GM21717 (cell line): ENCODE data around the gene ARHGAP6.
A peak's percentile ranks its signal among the peaks of the same experiment; 100 is the strongest.
"Not testable (repeated sequence)": the region's sequence is repeated elsewhere in the genome, so short reads cannot be mapped to it uniquely, and the experiment has no call there.

Source experiments
- ATAC-seq: cut with Tn5 transposase; IDR thresholded peaks from one replicate; pipeline ENCODE4 v1.9.1; 2021; ENCODE audit warnings: mild to moderate bottlenecking, moderate library complexity; ENCODE audit not compliant: unreplicated experiment

Gene ARHGAP6

DNA sequence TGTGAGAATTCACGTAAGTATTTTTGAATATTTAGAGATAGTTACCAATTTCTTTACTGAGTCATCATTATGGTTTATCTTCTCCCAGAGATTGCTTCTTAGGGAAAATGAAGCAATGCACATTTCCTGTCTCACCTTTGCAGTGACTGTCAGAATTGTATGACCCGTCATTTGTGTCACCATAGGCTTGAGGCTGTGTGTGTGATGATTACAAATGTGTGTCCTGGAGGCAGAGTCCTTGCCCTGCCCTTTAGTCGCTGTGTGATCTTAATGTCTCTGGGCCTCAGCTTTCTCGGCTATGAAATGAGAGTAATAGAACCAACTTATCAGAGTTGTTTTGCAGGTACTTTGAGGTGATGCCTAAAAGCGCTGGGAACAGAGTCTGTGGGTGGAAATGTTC, 540.7 kb downstream of the ARHGAP6 start:
- ATAC-seq, result no peak

- ATAC-seq, result no peak
Observed at GRCh38 chrX:11124112-11124511, 541.6 kb downstream of the ARHGAP6 start.

DNA sequence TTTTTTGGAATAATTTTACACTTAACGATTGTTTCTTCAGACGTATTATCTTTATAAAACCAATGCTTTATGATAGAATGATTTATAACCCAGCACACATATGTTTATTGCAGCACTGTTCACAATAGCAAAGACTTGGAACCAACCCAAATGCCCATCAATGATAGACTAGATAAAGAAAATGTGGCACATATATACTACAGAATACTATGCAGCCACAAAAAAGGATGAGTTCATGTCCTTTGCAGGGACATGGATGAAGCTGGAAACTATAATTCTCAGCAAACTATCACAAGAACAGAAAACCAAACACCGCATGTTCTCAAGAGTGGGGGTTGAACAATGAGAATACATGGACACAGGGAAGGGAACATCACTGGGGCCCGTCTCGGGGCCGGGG, 542.6 kb downstream of the ARHGAP6 start:
- ATAC-seq, result not testable (repeated sequence)

GRCh38 chrX:11119313-11119943, 546.3 kb downstream of the ARHGAP6 start:
- ATAC-seq, result no peak

- no peak for ATAC-seq
Observed at GRCh38 chrX:11117745-11118144, 548.0 kb downstream of the ARHGAP6 start.

- ATAC-seq, result no peak
Observed at GRCh38 chrX:11113731-11114130, 552.0 kb downstream of the ARHGAP6 start.

DNA sequence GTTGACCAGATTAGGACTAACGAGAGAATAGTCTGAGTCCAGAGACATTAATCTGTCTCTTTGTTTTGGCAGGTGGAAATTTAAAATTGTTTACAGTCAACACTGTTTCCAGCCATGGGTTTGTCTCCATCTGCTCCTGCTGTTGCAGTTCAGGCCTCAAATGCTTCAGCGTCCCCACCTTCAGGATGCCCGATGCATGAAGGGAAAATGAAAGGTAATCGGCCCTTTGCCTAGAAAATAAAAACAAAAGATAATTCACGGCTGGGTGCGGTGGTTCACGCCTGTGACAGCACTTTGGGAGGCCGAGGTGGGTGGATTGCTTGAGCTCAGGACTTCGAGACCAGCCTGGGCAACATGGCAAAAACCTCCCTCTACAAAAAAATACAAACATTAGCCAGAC, 553.8 kb downstream of the ARHGAP6 start:
- ATAC-seq, result no peak

GRCh38 chrX:11111037-11111851, 554.5 kb downstream of the ARHGAP6 start, which contains the start of gene HCCS:
Gene HCCS (plus strand): TSS chrX:11111332. CDS start chrX:11112061, 729 bp downstream.
- peak; percentile 94 for ATAC-seq

DNA sequence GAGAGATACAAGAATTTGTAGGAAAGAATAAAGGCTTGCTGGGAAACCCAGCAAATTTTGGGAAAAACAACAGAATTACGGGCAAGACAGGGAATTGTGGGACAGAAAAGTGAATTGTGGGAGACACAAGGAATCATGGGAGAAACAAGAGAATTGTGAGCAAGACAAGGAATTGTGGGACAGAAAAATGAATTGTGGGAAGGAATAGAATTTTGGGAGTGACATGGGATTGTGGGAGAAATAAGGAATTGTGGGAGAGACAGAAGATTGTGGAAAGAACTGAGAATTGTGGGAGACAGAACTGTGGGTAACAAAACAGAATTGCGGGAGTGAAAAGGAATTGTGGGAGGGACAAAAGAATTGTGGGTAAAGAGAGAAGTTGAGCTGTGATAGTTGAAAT, 555.8 kb downstream of the ARHGAP6 start:
- ATAC-seq, result no peak

DNA sequence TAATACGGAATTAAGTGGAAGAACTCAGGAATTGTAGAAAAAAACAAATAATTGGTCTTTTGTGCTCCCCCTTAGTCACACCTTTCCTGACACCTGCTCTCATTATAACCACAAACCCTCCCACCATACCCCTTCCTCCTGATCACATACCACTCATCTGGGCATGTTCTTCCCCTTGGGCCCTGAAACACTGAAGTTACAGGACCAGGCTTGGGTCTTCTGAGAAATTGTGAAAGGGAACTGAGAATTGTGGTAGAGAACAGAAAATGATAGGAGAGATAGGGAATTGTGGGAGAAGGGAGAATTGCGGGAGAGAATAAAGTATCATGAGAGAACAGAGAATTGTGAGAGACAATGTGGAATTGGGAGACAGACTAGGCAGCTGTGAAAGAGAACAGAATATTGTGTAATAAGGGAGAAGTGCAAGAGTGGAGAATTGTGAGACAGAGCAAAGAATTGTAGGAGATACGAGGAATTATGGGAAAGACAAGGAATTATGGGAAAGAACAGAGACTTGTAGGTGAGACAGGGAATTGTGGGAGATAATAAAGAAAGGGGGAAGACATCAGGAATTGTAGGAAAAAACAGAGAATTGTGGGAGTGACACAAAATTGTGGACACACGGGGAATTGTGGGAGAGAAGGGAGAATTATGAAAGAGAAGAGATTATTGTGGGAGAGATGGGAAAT, 557.3 kb downstream of the ARHGAP6 start:
- no peak for ATAC-seq

DNA sequence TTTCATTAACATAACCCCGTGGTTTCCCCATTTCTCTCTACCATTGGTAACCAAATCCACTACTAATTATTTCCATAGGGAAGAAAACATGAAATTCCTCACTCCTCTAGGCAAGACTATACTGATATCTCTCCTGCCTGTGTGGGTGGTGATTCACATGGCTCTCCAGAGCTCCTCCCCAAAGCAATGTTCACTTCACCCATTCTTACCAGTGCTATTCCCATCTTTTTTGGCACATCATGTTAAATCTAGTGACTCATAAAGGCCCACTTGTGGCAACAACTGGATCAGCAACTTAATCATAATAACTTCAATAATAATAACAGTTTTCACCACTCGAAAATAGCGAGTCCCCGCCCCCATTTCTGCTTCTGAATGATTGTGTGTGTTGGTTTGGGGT, 560.6 kb downstream of the ARHGAP6 start:
- no peak for ATAC-seq

- no peak for ATAC-seq
Observed at GRCh38 chrX:11103751-11104150, 562.0 kb downstream of the ARHGAP6 start.

DNA sequence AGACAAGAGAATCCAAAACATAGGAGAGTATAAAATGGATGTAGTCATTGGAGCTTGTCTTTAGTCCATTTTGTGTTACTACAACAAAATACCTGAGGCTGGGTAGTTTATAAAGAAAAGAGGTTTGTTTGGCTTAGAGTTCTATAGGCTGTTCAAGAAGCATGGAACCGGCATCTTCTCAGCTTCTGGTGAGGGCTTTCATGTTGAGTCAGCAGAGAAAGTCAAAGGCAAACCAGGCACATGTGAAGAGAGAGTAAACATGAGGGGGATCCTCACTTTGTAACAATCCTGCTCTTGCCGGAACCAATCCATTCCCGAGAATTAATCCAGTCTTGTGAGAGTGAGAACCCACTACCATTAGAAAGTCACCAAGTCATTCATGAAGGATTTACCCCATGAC, 562.7 kb downstream of the ARHGAP6 start:
- no peak for ATAC-seq

GRCh38 chrX:11100281-11101035, 565.3 kb downstream of the ARHGAP6 start:
- ATAC-seq, result no peak

DNA sequence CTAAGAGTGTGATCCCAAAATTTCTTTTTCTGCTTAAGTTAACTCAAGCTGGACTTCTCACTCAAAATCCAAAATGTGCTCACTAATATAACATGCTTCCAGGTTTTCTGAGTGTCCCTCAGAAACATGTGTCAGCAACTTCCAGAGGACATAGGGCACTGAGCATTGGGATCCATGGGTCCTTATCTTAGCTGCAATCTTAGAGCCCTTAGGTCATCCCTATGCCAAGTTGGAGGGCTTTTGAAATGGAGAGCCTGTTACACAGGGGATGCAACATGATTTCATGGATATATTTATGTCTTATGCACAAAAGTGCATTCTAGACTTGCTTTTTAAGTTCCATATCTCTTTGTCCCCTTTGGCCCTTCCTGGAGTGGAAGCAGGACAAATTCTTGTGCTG, 566.3 kb downstream of the ARHGAP6 start:
- ATAC-seq, result no peak

DNA sequence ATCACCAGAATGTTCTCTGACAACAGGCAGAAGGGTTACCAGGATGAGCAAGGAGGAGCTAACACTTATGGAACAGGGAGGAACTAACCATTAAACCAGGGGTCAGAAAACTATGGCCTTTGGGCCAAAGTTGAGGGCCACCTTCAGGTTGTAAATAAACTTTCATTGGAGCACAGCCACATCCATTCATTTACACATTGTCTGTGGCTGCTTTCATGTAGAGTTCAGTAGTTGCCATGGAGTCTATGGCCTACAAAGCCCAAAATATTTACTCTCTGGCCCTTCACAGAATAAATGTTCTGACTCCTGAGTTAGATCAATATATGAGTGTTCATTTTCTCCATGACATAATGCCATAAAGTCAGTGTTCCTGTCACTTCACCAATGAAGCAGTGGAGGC, 567.8 kb downstream of the ARHGAP6 start:
- no peak for ATAC-seq

GRCh38 chrX:11089802-11090201, 575.9 kb downstream of the ARHGAP6 start:
- ATAC-seq, result no peak
